ENCODE results near the gene OR51B6.

DNA sequence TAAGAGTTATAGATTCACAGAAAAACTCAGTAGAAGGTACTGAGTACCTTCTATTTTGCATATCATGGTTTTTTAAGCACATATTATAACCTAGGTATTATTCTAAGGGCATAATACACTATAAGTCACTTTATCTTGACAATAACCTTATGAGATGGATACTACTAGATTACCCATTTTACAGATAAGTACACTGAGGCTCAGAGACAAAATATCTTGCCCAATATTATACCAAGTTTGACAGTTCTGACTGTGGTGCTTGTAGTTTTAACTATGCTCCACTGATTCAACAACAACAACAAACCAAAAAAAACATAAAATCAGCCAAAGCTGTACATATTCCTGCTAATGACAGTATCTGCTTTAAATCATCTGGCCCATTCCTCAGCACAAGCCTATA, 42.8 kb downstream of the OR51B6 start:
- TF ChIP-seq, protein P1, sequence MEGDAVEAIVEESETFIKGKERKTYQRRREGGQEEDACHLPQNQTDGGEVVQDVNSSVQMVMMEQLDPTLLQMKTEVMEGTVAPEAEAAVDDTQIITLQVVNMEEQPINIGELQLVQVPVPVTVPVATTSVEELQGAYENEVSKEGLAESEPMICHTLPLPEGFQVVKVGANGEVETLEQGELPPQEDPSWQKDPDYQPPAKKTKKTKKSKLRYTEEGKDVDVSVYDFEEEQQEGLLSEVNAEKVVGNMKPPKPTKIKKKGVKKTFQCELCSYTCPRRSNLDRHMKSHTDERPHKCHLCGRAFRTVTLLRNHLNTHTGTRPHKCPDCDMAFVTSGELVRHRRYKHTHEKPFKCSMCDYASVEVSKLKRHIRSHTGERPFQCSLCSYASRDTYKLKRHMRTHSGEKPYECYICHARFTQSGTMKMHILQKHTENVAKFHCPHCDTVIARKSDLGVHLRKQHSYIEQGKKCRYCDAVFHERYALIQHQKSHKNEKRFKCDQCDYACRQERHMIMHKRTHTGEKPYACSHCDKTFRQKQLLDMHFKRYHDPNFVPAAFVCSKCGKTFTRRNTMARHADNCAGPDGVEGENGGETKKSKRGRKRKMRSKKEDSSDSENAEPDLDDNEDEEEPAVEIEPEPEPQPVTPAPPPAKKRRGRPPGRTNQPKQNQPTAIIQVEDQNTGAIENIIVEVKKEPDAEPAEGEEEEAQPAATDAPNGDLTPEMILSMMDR (IDR thresholded peaks at IDR 0.05), result no peak
- no peak for TF ChIP-seq POLR2A (IDR thresholded peaks at IDR 0.05)

Measured in testis (tissue), 2 donors.